ENCODE measurements around the gene THPO.

DNA sequence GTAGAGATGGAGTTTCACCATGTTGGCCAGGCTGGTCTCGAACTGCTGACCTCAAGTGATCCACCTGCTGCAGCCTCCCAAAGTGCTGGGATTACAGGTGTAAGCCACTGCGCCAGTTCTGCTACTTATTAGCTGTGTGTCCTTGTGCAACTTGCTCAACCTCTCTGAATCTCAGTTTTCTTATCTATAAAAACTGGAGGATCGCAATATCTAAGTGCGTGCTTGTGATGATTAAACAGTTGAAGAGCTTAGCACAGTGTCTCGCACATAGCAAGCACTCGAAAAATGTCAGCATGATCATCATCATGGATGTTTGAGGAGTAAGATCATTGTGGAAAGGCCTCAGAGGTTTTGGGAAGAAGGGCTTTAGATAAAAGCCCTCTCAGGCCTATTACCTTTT, 27.4 kb downstream of the THPO start:
- TF ChIP-seq POLR2A (IDR thresholded peaks at IDR 0.05; ENCODE audit: low read depth) (no peak), EP300 (IDR thresholded peaks at IDR 0.05) (no peak)
- TF ChIP-seq, protein P1, sequence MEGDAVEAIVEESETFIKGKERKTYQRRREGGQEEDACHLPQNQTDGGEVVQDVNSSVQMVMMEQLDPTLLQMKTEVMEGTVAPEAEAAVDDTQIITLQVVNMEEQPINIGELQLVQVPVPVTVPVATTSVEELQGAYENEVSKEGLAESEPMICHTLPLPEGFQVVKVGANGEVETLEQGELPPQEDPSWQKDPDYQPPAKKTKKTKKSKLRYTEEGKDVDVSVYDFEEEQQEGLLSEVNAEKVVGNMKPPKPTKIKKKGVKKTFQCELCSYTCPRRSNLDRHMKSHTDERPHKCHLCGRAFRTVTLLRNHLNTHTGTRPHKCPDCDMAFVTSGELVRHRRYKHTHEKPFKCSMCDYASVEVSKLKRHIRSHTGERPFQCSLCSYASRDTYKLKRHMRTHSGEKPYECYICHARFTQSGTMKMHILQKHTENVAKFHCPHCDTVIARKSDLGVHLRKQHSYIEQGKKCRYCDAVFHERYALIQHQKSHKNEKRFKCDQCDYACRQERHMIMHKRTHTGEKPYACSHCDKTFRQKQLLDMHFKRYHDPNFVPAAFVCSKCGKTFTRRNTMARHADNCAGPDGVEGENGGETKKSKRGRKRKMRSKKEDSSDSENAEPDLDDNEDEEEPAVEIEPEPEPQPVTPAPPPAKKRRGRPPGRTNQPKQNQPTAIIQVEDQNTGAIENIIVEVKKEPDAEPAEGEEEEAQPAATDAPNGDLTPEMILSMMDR (IDR thresholded peaks at IDR 0.05): no peak

Measured in esophagus muscularis mucosa (tissue), 4 donors.